T-helper 2 cell (primary cell): ENCODE measurements around the gene CIT.

Experiments used
- DNase-seq, 5 experiments: peaks; one replicate each; pipeline versions ENCODE4 v3.0.0 to v3.0.0-alpha.2; 2012 to 2022

Gene CIT

GRCh38 chr12:119693511-119693910 lies 183.6 kb downstream of the CIT start:
- DNase-seq = no peak

- no peak for DNase-seq
Observed at GRCh38 chr12:119692997-119693396, 184.1 kb downstream of the CIT start.

- DNase-seq = no peak
Observed at GRCh38 chr12:119692410-119692809, 184.7 kb downstream of the CIT start.

GRCh38 chr12:119691202-119691810 lies 185.8 kb downstream of the CIT start:
- DNase-seq = no peak

- no peak for DNase-seq
Observed at GRCh38 chr12:119689935-119690500, 187.1 kb downstream of the CIT start.

- DNase-seq = no peak
Observed at GRCh38 chr12:119687879-119688278, 189.2 kb downstream of the CIT start.

- no peak for DNase-seq
Observed at GRCh38 chr12:119687406-119687805, 189.7 kb downstream of the CIT start.

GRCh38 chr12:119686776-119687175 lies 190.3 kb downstream of the CIT start:
- DNase-seq = no peak

GRCh38 chr12:119686355-119686754 lies 190.8 kb downstream of the CIT start:
- no peak for DNase-seq

- DNase-seq = no peak
Observed at GRCh38 chr12:119685375-119685774, 191.7 kb downstream of the CIT start.

GRCh38 chr12:119684711-119685369 lies 192.3 kb downstream of the CIT start:
- no peak for DNase-seq

- DNase-seq = no peak
Observed at GRCh38 chr12:119683816-119684215, 193.3 kb downstream of the CIT start.

GRCh38 chr12:119683413-119683812 lies 193.7 kb downstream of the CIT start:
- DNase-seq = no peak

GRCh38 chr12:119682639-119683252 lies 194.4 kb downstream of the CIT start:
- DNase-seq = peak in 1 of 5 experiments; percentile 19

- no peak for DNase-seq
Observed at GRCh38 chr12:119681728-119682638, 195.1 kb downstream of the CIT start.

GRCh38 chr12:119681111-119681510 lies 196.0 kb downstream of the CIT start:
- DNase-seq = no peak

GRCh38 chr12:119679490-119679889 lies 197.6 kb downstream of the CIT start:
- DNase-seq = no peak

GRCh38 chr12:119679081-119679480 lies 198.0 kb downstream of the CIT start:
- no peak for DNase-seq

GRCh38 chr12:119678459-119678858 lies 198.7 kb downstream of the CIT start:
- no peak for DNase-seq

- DNase-seq = no peak
Observed at GRCh38 chr12:119676573-119676972, 200.5 kb downstream of the CIT start.

GRCh38 chr12:119676022-119676421 lies 201.1 kb downstream of the CIT start:
- DNase-seq = no peak

- DNase-seq = no peak
Observed at GRCh38 chr12:119674560-119674959, 202.6 kb downstream of the CIT start.

- peak in 1 of 5 experiments; percentile 30 for DNase-seq
Observed at GRCh38 chr12:119673634-119674033, 203.5 kb downstream of the CIT start.
